MM.1S (cell line): ENCODE measurements around the gene HOXC6.
A peak's percentile ranks its signal among the peaks of the same experiment; 100 is the strongest.

Experiments
- CTCF ChIP-seq: fragments of 300-600 bp; sonication (generic); IDR thresholded peaks from 2 replicates; pipeline ENCODE4 v1.5.1; 2016; ENCODE audit warnings: antibody characterized with exemption, low read length, mixed read lengths
- EZH2 ChIP-seq: fragments of 300-600 bp; sonication (generic); optimal IDR thresholded peaks from 2 replicates; pipeline ENCODE3; 2017; ENCODE audit warnings: low read depth, mild to moderate bottlenecking, antibody characterized with exemption, low read length, mixed read lengths
- EZH2phosphoT487 ChIP-seq: fragments of 300-600 bp; sonication (generic); IDR thresholded peaks from 2 replicates; pipeline ENCODE4 v1.6.1; 2018; ENCODE audit warnings: antibody characterized with exemption, low read length

GRCh38 chr12:53983950-53984572 lies 44.2 kb upstream of the HOXC6 start:
- TF ChIP-seq CTCF (no peak), EZH2 (no peak), EZH2phosphoT487 (peak; percentile 58; the same call in 1 of the 2 replicates)
